Middle frontal gyrus (tissue), 1 donor: Measurements from ENCODE around the gene LRRC28.

Experiments used
- DNase-seq: peaks from one replicate; pipeline ENCODE4 v3.0.0-alpha.2; 2015; ENCODE audit warnings: low spot score; ENCODE audit errors: extremely low spot score

LRRC28 gene

DNA sequence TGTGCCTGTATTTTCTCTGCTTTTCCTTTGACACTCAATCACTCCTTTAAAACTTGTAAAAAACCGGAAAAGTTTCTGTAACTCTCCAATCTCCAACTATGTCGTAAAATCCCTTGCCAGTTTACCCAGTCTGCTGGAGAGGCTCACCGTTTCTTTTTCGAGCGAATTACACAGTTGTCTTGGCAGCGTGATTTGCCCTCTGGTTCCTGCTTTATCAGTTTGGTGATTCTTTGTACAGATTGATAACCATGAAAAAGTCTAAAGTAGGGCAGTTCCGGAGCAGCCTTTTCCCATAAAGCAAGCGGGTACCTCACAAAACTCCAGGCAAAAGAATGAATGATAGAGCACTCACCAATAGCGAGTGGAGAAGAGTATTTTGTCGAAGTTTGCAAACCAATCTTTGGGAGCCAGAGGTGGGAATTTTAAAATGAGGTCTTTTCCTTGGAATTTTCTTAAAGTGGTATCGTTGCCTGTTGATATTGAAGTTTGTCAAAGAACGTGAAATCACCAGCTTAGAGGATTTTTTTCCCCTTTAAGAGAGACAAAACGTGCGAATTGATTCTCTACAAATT lies 1.9 kb upstream of the LRRC28 start, which contains the start of gene TTC23:
TTC23 (minus strand) TSS at position 312 of the 572 bp plus-strand sequence. CDS start 20,869 bp downstream, outside the sequence.
- DNase-seq, result peak; percentile 60

DNA sequence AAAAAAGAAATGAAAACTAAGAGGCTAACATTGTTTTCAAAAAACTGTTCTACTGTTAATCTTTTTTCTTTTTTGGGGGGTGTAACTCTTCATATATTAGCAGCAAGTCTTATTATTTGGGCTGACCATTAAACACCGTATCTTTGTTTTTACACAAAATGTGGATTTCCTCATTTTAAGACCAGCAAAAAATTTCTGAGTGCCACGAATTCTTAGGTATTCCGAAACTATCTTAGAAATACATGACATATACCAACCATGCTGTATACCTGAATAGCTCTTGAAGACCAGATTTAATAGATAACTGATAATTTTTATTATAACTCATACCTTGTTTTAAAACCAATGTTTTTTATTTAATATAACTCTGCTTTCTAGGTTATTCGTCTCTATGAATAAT lies 1.3 kb upstream of the LRRC28 start:
- no peak for DNase-seq

DNA sequence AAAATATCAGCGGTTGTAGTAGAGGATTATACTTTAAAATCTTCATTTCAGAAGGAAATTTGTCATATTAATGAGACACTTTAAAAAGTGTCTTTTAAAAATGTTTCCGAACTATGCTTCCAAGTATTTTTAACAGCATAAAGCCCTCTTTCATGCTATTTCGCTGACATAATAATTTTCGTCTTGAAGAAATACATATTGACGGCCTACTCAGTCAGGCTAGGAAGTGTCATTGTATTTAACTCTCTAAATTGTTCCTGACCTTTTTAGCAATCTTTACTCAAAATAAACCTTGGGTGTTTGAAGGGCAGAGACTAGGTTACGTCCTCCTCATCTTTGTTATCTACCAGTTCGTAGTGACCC lies 806 bp upstream of the LRRC28 start:
- DNase-seq, result no peak

DNA sequence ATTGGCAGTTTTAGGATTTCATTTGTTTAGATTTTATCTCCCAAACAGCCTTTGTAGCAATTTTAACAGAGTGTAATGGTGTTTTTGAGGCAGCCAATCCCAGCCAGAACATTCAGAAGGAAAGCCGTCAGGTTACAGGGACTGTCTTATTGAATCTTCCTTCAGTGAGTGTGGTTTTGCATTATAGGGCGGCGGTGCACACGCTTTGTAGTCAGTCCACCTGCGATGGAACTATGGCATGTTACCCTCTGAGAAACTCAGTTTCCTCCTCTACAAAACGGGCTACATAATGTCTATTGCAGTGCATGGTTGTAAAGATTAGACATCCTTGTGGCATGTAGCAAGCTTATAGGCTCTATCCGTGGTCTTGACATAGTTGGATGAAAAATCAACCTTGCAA lies 1.0 kb downstream of the LRRC28 start:
- no peak for DNase-seq

DNA sequence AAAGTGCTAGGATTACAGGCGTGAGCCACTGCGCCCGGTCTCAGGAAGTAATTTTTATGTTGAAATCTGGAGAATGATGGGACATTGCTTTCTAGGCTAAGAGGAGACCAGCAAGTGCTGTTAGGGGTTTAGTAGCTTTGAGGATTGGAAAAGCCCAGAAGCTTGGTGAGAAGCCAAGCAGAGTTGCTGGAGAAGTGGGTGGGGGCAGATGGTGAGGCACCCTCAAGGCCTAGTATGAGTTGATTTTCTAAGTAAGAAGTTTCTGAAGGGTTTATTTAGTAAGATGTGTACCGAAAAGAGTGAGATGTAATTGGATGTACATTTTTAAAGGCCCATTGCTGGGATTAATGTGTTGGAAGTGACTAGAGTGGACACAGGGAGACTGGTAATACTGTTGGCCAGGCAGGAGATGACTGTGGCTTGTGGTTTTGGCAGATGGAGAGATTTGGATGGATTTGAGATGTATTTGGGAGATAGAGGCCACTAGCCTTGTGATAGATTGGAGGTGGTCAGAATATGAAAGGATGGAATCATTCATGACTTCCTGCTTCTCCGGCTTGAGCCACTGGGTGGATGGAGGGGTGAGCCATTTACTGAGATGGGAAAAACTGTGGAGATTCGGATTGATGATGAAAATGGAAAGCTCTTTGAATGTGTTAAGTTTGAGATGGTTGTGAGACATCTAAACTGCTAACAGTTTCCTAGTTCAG lies 2.3 kb downstream of the LRRC28 start:
- DNase-seq, result no peak

DNA sequence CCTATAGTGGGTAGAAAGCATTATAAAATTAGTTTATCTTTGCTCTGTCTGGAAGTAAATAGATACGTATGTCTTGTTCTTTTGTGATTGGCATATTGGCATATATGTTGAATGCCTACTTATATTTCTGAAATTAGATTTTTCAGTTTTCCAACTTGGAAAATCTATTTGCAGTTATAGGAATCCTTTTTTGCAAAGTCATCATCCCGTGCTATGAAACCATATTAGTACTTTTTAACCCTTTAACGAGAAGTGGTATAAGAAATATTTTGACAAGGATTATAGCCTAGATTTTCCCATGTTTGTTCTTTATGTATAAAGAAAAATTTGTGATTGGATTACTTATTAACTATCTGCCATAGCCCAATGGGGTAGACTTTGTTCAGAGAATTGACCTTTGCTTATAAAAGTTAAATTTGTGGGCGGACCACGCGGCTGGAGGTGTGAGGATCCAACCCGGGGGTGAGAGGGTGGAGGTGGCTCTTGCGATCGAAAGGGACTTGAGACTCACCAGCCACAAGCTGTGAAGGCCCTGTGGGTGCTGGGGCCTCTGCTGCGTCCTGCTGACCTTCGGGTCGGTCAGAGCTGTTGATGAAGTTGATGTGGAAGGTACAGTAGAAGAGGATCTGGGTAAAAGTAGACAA lies 5.9 kb downstream of the LRRC28 start:
- no peak for DNase-seq

DNA sequence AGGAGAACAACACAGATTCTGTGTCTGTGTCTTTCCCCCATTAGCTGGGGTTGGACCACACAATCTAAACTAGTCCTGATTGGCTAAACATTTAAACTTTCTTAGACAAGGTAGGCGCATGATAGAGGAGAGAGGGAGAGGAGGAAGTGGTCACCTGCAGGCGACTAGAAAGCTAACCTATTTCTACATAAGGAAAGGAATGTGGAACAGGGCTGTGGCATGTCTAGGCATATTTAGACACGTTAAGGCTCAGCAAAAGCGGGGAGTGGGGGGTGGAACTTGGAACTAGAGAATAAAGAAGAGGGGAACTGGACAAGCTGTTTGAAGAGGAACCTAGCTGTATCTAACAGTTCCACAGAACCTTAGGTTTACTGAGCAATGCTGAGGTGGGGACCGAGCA lies 12.8 kb downstream of the LRRC28 start:
- DNase-seq, result no peak

DNA sequence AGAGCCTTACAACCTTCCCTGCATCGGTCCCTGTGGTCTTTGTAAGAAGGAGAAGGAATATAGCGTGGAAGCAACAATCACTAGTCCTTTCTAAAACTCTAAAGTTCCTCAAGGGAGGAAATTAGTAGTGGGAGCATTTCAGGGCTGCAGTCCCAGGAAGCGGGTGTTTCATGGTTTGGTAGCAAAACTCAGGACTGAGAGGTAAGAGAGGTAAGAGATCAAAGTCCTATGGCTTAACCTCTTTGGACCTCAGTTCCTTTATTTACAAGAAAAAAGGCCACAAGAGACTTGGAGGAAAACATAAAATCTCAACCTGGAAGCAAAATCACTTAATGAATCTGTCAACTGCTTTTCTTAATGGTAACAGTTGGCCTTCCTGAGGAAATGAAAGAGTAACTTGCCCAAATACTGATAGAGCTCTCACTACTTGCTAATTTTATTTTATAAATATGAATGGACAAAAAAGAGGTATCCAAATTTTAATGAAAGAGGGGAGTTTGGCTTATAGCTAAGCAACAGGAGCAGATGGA lies 14.3 kb downstream of the LRRC28 start:
- no peak for DNase-seq

DNA sequence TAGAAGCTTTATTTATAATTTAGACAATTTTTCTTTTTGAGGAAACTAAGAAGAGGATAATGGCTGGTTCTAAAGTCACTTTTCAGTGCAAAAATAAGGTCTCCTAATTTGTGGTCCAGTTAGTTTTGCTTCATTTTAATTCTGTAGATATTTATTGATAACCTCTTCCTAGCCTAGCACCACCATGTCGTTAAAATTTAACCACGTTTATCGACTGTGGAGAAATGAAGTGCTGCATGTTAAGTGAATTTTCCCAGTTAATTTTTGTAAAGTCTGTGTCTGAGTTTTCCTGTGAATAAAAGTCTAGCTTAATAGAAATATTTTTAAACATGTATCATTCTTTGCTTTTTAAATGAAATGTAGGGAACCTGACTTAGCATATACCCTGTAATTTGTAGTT lies 16.7 kb downstream of the LRRC28 start:
- no peak for DNase-seq

DNA sequence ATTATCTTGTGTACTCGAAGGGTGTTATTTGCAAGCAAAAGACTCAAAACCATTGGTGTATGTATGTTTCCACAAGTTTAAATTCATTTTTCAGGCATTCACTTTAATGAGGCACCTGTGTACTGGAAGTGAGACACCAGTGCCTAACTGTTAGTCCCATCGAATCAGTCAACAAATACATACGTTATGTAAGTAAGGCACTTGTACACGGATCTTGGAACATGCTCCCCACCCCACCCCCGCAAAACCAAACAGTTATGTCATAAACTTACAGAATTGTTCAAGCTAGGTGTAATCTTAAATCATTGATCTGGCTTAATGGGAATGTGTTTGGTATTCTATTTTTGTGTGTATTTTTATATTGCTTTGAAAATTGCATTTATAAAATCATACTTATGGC lies 17.1 kb downstream of the LRRC28 start:
- no peak for DNase-seq

DNA sequence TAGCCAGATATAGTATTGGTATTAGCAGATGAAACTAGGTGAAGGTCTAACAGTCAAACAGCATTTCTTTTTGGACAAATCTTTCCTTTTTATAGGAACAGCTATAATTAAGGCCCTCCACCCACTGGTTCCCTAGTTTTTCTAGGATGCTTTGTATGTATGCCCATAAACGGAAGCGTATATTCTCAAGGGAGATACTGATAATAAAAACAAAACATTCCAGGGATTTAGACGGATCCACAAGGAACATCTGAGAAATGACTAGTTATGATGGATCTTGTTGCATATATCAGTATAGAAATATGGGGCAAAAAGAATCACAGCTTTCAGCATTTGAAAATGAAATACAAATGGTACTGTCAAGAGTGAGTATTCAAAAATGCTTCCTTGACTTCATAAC lies 22.5 kb downstream of the LRRC28 start:
- no peak for DNase-seq

DNA sequence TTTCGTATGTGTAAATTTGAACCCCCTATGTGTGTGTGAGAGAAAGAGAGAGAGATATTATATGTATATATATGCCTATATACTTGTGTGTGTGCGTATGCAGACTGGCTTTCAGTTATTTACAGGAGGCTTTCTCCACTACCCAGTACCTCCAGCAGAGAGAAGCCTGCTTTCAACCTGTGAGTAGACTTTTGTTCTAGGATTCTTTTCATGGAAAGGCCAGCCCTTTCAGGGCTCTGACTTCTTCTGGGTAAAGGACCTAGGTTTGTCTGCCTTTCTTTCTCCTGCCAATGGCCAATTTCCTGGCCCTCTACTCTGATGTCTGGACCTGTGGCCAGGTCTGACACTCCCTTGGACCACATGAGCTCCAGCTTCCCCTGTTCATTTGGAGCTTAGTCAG lies 23.8 kb downstream of the LRRC28 start:
- DNase-seq, result no peak

DNA sequence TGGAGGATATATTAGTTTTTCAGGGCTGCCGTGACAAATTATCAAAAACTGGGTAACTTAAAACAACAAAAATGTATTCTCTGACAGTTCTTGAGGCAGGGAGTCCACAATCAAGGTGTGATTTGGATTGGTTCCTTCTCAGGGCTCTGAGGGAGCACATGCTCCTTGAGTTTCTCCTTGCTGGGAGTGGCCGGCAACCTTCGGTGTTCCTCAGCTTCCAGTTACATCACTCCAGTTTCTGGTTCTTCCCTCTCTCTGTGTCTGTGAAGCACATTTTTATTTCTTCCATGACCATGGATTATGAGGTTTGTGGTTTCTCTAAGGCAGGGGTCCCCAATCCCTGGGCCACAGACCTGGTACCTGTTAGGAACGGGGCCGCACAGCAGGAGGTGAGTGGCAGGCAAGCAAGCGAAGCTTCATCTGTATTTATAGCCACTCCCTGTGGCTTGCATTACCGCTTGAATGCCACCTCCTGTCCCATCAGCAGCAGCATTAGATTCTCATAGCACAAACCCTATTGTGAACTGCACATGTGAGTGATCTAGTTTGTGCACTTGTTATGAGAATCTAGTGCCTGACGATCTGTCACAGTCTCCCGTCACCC lies 24.3 kb downstream of the LRRC28 start:
- DNase-seq, result no peak

DNA sequence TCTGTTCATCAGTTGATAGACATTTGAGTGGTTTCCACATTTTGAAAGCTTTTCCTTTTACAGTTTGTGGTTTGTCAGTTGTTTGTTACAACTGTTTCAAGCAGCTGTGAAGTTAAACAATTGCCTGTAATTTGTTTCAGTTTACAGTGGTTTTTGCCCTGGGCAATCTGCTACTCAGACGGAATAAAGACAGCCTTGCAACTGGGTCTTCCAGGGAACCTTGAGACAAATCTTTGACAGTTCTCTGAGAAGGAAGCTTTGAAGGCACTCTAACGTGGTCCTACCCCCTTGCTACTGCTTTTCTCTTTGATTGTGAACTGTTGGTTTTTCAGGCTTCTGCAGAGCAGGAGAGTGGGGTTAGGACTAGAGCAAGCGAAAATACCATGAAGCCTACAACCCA lies 28.0 kb downstream of the LRRC28 start:
- no peak for DNase-seq

DNA sequence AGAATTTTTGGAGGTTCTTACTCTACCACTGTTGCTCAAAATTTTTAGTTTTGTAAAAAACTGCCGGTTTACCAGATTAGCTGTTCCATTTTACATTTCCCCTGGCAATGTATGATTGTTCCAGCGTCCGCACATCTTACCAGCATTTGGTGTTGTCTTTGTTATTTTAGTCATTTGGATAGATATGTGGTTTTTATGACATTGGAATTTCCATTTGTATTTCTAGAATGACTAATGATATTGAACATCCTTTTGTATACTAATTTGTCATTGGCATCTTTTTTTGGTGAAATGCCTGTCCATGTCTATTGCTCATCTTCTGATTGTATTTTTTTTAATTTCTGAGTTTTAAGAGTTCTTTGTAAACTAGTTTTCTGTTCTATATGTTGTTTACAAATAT lies 28.5 kb downstream of the LRRC28 start:
- no peak for DNase-seq

DNA sequence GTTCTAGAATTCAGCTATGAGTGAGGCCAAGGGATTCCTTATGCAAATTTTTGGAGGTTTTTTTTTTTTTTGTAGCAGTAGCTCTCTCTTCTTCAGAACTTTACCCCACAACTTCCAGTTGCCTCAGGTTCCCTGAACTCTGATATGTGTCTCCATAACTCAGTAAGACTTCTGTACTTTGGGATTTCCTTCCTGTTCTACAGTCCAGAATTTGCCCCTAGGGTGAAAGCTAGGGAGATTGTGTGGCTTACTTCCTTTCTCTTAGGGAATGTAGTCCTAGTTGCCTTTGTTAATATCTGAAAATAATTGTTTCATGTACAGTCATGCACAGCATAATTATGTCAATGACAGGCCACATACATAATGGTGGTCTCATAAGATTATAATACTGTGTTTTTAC lies 30.8 kb downstream of the LRRC28 start:
- DNase-seq, result no peak

DNA sequence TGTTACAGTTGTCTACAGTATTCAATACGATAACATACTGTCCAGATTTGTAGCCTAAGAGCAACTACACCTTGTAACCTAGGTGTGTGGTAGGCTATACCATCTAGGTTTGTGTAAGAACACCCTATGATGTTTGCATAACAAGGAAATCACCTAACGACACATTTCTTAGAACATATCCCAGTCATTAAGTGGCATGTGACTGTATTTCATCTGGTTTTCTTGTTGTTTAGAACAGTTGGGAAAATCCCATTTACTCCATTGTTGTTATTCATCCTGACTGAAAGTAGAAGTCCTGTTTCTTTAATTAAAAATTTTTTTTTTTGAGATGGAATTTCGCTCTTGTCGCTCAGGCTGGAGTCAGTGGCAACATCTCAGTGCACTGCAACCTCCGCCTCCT lies 31.3 kb downstream of the LRRC28 start:
- no peak for DNase-seq

DNA sequence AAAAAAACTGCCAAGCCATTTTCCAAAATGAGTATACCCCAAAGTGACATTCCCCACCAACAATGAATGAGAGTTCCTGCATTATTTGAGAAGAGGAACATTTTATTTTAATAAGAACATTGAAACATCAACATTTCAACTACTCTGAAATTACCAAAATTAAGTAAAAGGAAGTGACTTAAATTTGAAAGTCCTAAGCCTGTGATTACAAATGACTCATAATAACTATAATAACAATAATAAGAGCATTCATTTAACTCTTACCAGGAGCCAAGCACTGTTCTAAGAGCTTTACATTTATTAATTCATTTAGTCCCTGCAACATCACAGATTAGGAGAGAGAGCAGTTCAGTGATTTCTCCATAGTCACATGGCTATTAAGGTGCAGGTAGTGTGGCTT lies 32.4 kb downstream of the LRRC28 start:
- DNase-seq, result no peak

DNA sequence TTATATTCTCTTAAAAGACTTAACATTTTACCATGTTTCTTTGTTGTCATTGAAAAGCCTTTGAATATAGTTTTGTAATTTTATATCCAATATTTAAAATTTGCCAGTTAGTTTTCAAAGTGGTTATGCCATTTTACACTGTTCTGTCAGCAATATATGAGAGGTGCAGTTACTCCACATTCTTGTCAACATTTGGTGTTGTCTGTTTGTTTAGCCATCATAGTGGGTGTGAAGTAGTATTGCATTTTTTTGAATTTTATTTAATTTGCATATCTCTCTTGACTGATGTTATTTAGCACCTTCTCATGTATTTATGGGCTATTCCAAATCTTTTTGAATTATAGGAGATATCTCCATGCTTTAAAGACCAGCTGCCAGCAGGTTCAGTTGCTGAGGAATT lies 40.4 kb downstream of the LRRC28 start:
- no peak for DNase-seq

DNA sequence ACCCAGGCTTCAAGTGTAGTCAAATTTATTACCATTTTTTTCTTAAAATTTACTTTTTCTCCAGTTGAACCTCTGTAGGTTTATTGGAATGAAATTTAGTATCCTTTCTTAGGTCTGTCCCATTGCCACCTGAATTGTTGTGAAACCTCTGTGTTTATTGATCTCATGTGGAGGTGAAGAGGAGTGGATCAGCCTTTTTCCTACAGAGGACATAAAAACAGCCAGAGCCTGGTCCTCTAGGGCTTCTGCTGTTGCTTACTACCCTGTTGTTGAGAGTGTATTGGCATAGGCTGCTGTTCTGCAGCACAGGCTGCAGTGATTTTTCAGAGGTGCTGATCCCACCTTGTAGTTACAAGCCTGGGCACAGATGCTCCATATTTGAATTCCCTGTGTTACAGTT lies 44.6 kb downstream of the LRRC28 start:
- DNase-seq, result no peak

DNA sequence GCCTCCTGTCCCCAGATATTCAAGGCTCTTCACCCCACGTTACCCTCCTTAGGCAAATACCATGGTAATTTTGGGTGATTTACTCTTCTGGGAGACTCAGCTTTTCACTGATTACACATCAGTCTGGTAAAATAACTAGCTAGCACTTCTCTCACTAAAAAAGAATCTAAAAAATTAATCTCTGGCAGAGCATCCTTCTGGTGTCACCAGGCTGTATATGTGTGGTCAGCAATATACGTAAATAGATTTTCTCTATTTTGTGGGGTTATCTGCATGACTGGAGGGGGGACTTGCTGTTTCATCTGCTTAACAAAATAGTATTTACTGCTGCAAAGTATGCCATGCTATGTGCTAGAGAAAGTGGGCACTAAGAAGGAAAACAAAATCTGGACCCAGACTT lies 45.1 kb downstream of the LRRC28 start:
- no peak for DNase-seq

DNA sequence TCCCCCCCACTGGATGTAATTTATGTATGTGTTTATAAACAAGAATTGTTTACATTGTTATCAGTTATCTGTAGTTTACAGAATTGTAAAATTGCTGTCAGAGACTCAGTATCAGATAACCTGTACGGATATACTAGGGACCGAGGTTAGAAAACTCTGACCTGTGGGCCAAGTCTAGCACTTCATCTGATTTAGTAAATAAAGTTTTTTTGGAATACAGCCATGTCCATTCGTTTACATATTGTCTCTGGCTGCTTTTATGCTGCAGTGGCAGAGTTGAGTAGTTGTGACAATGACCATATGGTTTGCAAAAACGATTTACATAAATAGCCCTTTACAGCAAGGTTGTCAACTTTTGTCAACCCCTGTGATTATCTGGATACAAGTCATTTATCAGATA lies 52.6 kb downstream of the LRRC28 start:
- no peak for DNase-seq
